ENCODE data around the gene SCO1.

GRCh38 chr17:10725262-10725661 is 27.9 kb upstream of the SCO1 start:
- TF ChIP-seq CTCF (IDR thresholded peaks at IDR 0.05), result no peak
- no peak for TF ChIP-seq POLR2A (IDR thresholded peaks at IDR 0.05)

Measured in stomach (tissue), 4 donors.